NCI-H2227 (cell line): Measurements from ENCODE around the gene OSBPL1A.
A peak's percentile ranks its signal among the peaks of the same experiment; 100 is the strongest.

Source experiments
- DNase-seq: peaks from one replicate; lab custom pipeline; 2025; ENCODE audit not compliant: unreplicated experiment; lab: John Stamatoyannopoulos, UW

Gene OSBPL1A

DNA sequence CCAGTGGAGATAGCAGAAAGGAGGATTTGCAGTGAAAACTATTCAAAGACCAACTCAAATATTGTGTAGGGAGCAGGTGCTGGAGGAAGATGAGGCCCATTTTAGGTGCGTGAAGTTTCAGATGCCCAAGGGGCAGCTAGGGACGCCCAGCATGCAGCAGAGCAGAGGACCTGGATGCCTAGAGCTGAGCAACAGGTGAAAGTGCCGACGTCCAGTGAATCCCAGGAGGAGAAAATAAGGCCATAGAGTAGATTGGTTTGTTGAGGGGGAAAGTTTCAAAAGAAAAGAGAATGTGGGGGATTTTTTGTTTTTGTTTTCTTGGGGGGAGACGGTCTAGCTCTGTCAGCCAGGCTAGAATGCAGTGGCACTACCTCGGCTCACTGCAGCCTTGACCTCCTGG lies 53.1 kb downstream of the OSBPL1A start:
- no peak for DNase-seq

DNA sequence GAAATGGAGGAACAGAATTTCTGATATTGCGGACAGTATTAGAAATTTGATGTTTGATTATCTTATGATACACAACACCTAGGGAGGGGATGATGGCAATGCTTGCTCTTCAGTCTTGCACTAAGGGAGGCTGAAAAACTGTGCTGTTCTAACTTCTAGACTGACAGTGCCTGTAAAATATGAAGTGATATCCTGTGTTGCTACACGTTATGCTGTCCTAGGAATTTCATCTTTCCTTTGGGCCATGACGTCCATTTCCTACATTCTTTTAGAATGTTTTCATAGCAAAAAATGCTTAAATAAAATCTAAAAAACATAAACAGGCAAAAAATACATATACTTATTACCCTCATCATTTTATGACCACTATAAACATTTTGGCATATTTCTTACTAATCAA lies 55.3 kb downstream of the OSBPL1A start:
- DNase-seq, result no peak

DNA sequence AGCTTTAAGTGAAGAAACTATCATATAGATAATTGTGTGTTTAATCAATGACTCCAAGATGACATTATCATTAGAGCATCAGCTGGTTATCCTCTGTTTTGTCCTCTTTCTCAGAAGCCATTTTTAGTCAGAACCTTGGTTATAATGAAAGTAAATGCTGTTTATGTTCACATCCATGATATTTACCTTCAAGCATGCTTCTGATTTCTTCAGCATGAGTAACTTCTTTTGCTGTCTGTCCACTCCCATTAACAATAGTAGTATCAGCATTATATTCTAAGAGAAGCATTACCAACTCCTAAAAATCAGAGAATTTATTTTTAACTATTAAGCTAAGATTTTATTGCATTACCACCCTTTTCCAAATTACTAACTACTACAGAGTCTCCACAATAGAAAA lies 56.3 kb downstream of the OSBPL1A start:
- no peak for DNase-seq

DNA sequence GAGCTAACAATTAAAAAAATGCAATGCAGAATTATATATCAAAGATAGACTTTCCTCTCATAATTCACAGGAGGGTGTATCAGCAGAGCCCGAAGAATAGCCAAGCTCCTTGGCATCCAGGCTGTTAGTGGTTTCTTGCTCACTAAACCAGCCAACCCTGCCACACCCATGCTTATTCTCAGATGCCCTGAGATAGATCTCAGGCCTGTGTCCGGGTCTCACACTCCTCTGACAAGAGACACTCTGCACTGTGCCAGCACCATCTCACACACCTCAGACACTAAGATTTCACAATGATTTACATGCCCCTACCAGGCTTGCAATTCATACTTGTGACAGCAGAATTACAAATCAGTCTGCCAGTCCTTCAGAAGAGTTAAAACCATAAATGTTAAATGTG lies 64.5 kb downstream of the OSBPL1A start:
- no peak for DNase-seq

DNA sequence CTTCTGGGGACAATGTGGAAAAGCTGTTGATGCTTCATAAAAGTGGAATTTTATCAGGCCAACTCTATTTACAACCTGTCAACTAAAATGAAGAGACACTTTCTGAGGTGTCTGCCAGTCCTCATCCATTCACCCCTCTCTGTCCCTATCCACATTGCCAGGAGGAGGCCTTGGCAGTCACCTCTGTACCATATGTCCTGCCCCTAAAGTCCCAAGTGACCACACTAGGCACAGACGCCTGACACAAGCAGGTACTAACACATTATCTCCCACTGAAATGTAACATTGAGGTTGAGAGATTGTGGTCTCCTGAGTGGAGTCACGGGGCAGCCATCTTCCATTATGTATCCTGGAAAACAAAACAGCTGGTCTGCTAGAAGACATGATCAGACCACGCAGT lies 71.4 kb downstream of the OSBPL1A start:
- DNase-seq, result no peak

DNA sequence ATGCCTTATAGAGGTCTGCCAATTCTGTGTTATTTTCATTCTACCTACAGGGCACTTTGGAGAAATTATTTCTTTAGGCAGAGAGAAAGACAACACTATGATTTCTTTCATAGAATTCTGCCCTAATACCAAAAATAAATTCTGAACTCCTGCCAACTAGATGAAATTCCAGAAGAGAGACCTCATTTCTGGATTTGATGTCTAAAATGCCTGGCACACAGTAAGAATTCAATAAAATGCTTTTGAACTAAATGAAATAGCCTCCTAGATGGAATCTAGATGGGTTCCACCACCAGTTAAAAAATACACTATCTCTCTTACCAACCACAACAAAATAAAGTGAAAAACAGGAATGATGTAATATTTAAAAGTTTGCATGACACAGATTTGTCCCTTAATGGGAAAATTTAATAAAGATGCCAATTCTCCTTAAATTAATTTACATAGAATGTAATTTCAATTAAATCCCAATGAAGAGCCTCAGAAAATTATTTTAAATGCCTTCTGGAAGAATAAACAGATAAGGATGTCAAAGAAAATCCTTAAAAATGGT lies 75.0 kb downstream of the OSBPL1A start:
- no peak for DNase-seq

DNA sequence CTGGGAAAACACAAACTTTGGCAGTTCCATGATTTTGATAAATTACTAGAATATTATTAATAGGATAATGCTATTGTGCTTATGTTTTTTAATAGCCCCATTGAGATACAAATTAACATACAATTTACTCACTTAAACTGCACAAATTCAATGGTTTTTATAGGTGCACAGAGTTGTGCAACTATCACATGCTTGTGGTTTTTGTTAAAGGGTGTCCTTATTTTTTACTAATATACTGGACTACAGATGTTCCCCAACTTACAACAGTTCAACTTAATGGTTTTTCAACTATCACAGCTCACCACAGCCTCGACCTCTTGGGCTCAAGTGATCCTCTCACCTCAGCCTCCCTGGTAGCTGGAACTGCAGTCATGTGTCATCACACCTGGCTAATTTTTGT lies 76.6 kb downstream of the OSBPL1A start:
- no peak for DNase-seq

DNA sequence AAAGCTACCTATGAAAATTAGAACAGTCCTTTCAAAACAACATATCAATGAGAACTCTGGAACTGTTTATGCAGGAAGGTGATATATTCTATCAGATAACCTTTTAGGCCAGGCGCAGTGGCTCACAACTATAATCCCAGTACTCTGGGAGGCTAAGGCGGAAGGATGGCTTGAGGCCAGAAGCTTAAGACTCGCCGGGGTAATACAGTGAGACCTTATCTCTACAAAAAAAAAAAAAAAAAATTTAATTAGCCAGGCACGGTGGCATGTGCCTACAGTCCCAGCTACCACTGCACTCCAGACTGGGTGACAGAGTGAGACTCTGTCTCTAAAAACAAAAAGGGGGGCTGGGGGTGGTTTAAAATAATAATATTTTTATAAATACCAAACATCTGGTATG lies 77.9 kb downstream of the OSBPL1A start:
- DNase-seq, result no peak

DNA sequence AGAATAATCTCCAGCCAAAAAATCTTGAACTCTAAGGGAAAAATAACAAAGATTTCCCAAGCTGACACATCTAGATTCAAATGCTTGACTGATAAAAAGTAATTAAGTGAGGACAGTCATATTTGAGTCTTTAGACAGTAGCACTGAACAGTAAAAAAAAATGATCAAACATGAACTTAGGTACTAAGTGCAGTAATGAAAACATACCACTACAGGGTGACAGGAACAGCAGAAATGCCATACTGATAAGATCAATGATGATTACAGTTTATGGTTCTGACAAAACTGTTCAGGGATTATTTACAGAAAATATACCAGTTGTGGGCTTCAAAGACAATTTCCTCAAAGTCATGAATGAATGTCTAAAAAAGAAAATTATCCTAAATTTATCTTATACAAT lies 80.3 kb downstream of the OSBPL1A start:
- DNase-seq, result no peak

DNA sequence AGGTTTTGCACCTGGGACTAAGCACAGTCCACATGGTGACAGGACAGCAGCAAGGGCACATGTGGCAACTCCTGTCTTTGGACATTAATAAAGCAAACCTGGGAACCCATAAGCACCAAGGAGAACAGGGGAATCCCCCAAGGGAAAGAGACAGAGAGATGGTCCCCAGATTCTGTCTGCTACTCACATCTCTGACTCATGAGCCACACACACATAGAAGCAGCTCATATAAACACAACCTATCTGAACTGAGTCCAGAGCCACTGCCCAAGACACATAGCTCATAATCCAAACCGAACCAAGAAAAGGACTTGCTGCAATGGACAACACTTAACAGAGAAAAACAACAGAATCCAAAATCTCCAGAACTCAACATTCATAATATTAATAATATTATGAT lies 82.5 kb downstream of the OSBPL1A start:
- no peak for DNase-seq

DNA sequence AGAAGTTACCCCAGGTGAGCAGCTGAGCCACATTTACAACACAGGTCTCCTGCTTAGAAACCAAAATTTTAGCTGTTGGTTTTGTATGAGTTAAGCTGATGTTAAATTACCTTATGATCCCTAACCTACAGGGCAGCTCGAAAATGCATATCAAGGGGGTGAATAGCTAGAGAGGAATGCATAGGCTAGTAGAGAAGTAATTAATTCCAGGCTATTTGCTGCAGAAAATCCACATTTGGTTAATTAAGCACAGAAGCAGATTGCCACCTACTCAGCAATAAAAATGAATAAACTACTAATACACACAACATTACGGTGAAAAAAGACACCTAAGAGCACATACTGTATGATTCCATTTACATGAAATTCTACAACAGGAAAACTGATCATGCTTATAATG lies 91.4 kb downstream of the OSBPL1A start:
- DNase-seq, result no peak

DNA sequence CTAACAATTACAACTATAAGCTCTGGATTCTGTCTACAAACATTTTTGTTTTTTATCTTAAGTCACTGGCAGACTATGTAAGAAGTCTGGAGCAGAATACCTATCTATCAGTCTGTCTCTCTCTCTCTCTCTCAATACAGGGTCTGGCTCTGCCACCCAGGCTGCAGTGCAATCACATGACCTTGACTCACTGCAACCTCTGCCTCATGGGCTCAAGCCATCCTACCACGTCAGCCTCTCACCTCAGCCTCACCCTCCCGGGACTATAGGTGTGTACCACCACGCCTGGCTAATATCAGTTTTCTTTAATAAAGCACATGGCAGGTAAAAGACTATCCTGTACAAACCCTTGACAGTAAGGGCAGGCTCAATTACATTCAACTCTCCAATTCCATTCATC lies 96.9 kb downstream of the OSBPL1A start:
- no peak for DNase-seq

DNA sequence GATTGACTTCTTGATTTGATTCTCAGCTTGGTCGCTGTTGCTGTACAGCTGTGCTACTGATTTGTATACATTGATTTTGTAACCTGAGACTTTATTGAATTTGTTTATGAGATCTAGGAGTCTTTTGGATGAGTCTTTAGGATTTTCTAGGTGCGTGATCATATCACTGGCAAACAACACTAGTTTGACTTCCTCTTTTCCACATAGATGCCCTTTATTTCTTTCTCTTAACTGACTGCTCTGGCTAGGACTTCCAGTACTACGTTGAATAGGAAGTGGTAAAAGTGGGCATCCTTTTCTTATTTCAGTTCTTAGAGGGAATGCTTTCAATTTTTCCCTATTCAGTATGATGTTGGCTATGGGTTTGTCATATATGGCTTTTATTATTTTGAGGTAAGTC lies 101.3 kb downstream of the OSBPL1A start:
- no peak for DNase-seq

DNA sequence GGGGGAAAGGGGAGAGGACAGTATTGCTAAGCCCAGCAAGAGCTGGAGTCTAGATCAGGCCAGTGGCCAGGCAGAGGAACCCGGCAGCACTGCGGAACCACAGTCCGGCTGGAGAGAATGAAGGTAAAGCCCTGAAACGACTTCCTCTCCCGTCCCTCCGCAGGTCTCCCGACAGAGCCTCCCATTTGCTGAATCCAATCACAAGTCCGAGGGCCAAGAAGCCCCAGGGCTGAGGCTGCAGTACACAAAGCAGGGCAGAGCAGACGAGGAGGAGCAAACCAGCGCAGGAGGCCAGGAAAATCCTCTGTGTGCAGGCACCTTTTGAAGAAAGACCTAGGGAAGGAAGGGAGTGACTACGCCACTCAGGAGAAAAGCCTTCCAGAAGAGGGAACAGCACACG lies 104.4 kb downstream of the OSBPL1A start:
- no peak for DNase-seq

DNA sequence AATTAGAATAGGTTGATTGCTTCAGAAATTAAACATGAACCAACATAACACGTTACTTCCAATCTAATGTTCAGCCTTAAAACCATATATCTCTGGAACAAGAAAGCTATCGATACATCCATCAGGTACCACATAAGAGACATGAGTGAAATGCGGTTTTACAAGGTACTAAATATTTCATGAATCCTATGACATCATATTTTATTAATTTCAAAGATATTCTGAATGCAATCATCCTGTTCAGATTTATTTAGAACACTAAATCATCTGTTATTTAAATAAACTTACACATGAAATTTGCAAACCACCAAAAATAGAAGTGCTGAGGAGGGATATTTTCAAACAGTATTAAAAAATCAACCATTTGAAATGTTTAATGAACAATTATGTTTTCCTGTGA lies 119.0 kb downstream of the OSBPL1A start:
- no peak for DNase-seq

DNA sequence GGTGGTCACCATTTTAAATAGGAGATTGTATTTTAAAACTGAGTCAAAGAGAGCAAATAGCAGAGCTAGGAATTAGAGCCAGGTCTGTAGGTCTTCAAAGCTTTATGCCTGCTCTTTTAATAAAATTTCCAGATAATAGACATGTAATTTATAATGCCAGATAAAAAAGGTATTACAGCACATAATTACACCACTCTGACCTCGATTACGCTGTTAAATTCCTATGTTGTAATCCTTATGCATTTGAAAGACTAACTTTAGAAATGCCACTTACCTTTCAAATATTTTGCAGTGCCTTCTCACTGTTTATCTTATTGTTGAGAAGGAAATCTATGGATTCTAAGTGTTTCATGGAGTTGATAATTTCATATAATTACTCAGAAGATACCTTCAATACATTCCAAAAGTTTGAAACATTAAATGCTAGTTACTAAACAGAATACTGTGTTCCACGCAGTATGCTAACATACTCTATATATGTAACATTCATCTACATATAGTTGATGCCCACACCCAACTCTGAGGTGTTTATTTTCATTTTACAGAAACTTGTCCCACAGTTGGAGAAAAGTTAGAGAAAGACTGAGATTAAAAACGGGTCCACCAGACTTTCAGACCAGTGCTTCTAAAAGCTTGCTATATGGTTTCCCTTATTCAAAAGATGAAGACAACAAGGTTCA lies 120.0 kb downstream of the OSBPL1A start:
- DNase-seq, result no peak

DNA sequence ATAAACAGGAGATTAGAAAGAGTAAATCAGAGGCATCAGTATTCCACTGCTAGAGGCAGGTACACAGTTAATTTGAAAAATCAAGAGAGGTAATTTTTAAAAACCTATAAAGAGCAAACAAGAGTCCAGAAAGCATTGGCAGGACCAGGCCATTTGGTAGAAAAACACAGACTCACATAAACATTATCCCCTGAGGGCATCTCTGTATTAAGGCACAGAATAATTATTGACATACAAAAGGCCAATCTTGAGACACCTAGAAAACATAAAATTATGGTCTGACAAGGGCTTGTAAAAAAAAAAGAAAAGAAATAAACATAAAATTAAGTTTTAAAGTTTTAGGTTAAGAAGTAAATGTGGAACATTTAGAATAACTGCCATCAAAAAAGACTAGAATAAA lies 120.6 kb downstream of the OSBPL1A start:
- DNase-seq, result no peak

DNA sequence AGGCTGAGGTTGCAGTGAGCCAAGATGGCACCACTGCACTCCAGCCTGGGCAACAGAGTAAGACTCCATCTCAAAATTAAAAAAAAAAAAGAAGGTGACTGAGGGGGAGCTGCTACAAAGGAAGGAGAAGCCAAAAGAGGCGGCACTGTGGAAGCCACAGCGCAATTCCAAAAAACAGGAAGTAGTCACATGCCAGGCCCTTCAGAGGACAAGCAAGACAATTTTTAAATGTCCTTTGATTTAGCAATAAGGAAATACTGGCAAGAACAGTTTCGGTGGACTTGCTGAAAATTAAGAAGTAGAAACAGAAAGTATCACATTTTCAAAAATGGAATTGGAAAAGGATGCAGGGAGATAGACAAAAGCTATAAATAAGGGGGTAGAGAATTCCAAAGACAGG lies 122.8 kb downstream of the OSBPL1A start:
- DNase-seq, result no peak

DNA sequence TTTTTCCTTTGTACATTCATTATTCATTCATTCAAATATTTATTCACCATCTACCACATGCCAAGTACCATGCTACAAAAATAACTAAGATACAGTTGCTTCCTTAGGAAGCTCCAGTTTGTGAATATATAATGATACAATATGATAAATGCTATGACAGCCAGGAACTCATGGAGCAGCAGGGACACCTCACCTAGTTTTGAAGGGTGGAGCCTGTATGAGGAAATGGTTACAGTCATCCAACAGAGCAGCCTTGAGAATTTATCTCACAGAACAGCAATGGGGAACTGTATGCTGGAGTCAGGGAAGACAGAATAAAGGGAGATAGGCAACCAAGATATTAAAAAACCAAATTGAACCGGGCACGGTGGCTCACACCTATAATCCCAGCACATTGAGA lies 124.0 kb downstream of the OSBPL1A start:
- no peak for DNase-seq

DNA sequence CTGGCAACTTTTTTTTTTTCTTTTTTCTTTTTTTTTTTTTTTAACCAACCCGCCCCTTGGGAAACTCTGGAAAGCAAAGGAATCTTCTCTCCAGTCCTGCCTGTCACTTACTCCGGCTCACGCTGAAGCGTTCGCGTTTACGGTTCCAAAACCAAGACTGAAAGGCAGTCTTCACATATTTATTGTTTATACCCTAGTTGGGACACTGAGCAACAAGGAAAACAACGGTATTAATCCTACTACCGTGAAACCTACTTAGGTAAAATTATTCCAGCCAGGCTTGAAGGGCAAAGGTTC lies 125.4 kb downstream of the OSBPL1A start:
- DNase-seq, result no peak

DNA sequence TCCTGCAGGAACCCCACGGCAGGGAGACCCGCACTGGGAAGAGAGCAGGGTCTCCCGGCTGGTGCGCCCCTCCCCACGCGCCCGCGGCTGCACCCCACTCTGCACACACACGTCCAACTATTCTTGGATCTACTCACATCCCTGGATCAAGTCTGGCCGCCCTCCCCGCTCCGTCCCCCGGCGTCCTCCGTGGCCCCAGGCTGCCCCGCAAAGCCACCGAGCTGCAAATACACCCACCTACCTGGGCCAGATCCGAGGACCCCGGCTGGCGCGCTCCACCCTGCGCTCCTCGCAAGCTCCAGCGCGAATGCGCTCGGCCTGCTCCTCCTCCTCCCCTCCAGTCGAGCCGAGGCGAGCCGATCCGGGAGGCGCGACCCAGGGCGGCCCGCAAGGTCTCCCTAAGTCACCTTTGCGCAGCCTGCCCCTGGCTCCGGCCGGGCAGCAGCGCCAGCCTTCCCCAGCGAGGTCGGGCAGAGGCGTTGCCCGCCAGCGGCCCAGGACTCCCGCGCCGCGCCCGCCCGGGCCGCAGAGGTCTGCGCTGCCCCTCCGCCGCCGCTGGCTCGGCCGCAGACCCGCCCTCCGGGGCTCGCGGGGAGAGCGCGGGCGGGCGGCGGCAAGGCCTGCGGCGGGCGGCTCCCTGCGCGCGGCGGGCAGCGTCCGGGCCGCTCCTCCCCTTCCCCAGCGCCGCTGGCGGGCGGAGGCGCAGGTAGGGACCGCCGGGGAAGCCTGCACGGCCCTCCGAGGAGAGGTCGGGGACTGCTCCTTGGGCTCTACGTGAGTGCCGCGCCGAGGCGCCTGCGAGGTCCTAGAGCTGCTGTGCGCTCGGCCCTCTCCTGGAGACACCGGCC lies 126.0 kb downstream of the OSBPL1A start:
- DNase-seq, result peak; percentile 84

DNA sequence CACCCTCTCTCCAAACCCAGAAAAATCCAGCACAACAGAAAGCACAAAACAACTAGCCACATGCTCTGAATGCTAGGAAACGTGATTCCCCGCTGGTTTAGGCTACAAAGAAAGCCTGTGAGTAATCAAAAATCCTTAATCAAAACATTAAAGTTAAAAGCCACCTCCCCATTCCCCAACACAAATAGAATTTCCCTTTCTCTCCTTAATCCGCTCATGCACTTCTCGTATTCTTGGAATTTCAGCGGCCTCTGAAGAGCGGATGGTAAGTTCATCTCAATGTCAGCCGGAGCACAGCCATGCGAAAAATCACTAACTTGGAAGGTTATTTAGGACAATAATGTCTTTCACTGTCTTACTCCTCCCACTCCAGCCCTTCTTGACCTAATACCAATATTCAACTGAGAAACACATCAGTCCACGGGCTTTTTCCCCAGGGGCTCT lies 126.7 kb downstream of the OSBPL1A start:
- DNase-seq, result no peak
